ENCODE measurements around the gene WWC2. TPM values are rescaled to one million over a fixed set of nuclear protein-coding genes. Genes with fewer than 3 reads are reported as not detected.

WWC2 gene
- total RNA-seq, 1 donor = 35.1 TPM

DNA sequence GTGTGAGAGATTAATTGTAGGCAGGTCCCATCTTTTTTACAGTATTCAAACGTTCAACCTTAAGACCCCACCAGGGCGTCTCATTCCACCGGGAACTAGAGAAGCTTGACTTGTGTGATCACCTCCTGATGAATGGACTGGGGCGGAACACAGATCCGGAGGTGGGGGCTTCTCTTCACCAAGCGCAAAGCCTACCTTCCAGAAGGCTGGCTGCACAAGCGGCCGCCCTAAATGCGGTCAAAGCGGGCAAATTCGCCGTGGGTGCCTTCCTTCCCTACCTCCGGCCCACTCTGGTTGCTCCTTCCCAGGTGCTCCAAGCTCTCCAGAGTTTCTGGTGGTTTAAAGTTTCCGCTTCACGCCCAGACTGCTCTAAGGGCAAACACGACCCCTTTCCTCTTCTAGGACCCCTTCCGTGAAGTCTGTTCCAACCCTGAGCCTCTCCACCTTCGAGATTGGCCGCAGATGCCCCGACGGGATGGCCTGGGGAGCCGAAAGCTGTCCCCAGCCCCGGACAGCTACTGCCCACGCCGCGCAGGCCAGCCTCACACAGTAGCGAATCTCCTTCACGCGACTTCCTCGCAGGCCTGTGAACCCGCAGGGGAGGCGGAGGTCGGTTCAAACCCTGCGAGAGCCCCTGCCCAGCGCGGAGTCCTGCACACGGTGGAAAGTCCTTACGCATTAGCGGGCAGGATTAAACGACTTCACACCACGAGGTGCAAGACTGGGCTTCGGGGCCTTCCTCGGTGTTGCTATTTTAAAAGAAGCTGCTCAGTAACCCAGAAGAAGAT, 1.6 kb upstream of the WWC2 start:
- Histone ChIP-seq H3K79me2 (ENCODE audit: insufficient read depth, low read length) (peaks cover 38% of the 10 kb centered on the region), H3K27me3 (ENCODE audit: insufficient read depth, low read length) (no peaks in the 10 kb centered on the region), H3K27ac (ENCODE audit: low read depth, low read length) (peak overlapping the region; percentile 82), H4K20me1 (ENCODE audit: insufficient read depth, low read length) (peaks cover 19% of the 10 kb centered on the region), H3K9me3 (ENCODE audit: low read depth, low read length) (no peaks in the 10 kb centered on the region), H3K4me2 (ENCODE audit: insufficient read depth, low read length) (peak overlapping the region; percentile 84), H3K36me3 (ENCODE audit: insufficient read depth, low read length) (no peaks in the 10 kb centered on the region), H3K4me1 (ENCODE audit: insufficient read depth, low read length) (peaks cover 19% of the 10 kb centered on the region), H3K4me3 (ENCODE audit: insufficient read depth, low read length) (peak overlapping the region; percentile 90), H2AFZ (ENCODE audit: low read length) (peak overlapping the region; percentile 77)
- TF ChIP-seq, protein P1, sequence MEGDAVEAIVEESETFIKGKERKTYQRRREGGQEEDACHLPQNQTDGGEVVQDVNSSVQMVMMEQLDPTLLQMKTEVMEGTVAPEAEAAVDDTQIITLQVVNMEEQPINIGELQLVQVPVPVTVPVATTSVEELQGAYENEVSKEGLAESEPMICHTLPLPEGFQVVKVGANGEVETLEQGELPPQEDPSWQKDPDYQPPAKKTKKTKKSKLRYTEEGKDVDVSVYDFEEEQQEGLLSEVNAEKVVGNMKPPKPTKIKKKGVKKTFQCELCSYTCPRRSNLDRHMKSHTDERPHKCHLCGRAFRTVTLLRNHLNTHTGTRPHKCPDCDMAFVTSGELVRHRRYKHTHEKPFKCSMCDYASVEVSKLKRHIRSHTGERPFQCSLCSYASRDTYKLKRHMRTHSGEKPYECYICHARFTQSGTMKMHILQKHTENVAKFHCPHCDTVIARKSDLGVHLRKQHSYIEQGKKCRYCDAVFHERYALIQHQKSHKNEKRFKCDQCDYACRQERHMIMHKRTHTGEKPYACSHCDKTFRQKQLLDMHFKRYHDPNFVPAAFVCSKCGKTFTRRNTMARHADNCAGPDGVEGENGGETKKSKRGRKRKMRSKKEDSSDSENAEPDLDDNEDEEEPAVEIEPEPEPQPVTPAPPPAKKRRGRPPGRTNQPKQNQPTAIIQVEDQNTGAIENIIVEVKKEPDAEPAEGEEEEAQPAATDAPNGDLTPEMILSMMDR (IDR thresholded peaks at IDR 0.05; ENCODE audit: extremely low read depth, low read depth, low read length) = no peak
- DNase-seq (ENCODE audit: insufficient read length, low spot score, missing footprints) = no peak

DNA sequence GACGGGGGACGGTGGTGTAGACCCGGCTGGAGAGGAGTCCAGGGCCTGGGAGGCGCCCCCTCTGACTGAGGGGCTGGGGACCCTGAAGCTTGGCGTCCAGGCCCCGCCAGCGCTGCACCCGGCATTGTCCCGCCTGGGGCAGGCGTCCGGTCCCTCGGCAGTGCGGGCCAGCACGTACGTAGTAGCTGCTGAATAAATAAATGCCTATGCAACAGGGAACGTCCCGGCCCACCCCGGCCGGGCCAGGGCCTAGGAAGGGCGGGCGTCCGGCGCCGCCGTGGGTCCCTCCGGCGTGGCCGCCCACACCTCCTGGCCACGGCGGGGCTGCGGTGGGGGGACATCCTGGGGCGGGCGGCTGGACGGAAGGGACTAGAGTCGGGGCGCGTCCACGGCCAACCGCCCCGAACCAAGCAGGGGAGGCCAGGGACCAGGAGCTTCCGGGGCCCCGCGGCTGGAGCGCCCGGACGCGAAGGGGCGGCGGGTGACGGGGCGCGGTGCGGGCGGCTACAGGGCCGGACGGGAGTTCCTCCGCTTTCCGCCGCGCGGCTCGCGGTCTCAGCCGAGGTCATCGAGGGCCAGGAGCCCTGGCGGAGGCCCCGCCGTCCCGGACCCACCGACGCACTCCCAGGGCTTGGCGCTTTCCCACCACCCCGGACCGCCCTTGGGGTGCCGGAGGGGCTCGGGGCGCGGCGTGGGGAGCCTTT, 886 bp upstream of the WWC2 start:
- Histone ChIP-seq H3K4me3 (ENCODE audit: insufficient read depth, low read length) (peak overlapping the region; percentile 90), H4K20me1 (ENCODE audit: insufficient read depth, low read length) (peaks cover 26% of the 10 kb centered on the region), H3K4me2 (ENCODE audit: insufficient read depth, low read length) (peak overlapping the region; percentile 84), H2AFZ (ENCODE audit: low read length) (peak overlapping the region; percentile 77), H3K4me1 (ENCODE audit: insufficient read depth, low read length) (peaks cover 22% of the 10 kb centered on the region), H3K27me3 (ENCODE audit: insufficient read depth, low read length) (no peaks in the 10 kb centered on the region), H3K9me3 (ENCODE audit: low read depth, low read length) (no peaks in the 10 kb centered on the region), H3K36me3 (ENCODE audit: insufficient read depth, low read length) (no peaks in the 10 kb centered on the region), H3K27ac (ENCODE audit: low read depth, low read length) (peak overlapping the region; percentile 82), H3K79me2 (ENCODE audit: insufficient read depth, low read length) (peaks cover 46% of the 10 kb centered on the region)
- TF ChIP-seq, protein P1 (IDR thresholded peaks at IDR 0.05; ENCODE audit: extremely low read depth, low read depth, low read length) = no peak
- DNase-seq (ENCODE audit: insufficient read length, low spot score, missing footprints) = peak; percentile 96

DNA sequence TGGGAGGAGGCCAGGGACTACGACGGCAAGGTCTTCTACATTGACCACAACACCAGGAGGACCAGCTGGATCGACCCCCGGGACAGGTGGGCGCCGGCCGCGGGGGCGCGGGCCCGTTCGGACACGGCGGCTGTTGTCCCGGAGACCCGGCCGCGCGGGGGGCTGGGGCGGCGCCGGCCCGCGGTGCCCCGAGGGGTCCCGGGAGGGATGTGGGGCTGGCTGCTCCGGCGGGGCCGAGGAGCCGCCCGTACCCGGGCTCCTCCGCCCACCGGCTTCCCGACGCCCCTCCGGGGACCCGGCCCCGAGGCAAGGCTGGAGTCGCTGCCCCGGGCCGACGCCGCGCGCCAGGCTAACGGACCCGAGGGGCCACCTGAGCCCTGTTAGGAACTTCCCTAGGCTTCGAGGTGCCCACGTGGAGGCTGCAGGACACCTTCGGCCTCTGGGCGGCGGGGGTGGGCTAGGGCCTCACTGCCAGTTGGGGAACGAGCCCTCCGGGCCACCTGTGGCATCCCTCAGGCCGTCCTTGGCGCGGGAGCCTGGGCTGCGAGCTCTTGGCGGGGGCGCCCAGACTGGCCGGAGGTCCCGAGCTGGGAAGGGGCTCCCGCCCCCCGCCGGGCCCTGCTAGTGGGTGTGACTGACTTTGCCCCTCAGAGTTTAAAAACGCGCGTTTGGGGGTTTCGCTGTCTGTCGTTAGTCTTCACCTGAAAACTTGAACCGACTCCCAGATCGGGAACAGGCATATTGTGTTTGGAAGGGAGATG, 660 bp downstream of the WWC2 start:
- Histone ChIP-seq H3K27me3 (ENCODE audit: insufficient read depth, low read length) (no peaks in the 10 kb centered on the region), H3K9me3 (ENCODE audit: low read depth, low read length) (no peaks in the 10 kb centered on the region), H3K4me1 (ENCODE audit: insufficient read depth, low read length) (peaks cover 19% of the 10 kb centered on the region), H3K79me2 (ENCODE audit: insufficient read depth, low read length) (peaks cover 59% of the 10 kb centered on the region), H3K4me3 (ENCODE audit: insufficient read depth, low read length) (peak overlapping the region; percentile 90), H2AFZ (ENCODE audit: low read length) (peak overlapping the region; percentile 43), H3K36me3 (ENCODE audit: insufficient read depth, low read length) (no peaks in the 10 kb centered on the region), H3K4me2 (ENCODE audit: insufficient read depth, low read length) (peak overlapping the region; percentile 87), H3K27ac (ENCODE audit: low read depth, low read length) (peak overlapping the region; percentile 82), H4K20me1 (ENCODE audit: insufficient read depth, low read length) (peaks cover 27% of the 10 kb centered on the region)
- TF ChIP-seq, protein P1 (IDR thresholded peaks at IDR 0.05; ENCODE audit: extremely low read depth, low read depth, low read length) = no peak
- DNase-seq (ENCODE audit: insufficient read length, low spot score, missing footprints) = peak; percentile 90

Measured in osteoblast (primary cell).